ENCODE measurements around the gene JARID2. TPM values are rescaled to one million over a fixed set of nuclear protein-coding genes. Genes with fewer than 3 reads are reported as not detected.

The JARID2 gene
- total RNA-seq, 1 experiment from 2014 or later = 23.6 TPM

GRCh38 chr6:15410126-15410391 is 164.2 kb downstream of the JARID2 start:
- Histone ChIP-seq H3K9ac (ENCODE audit: low read length) (no peak overlapping the region), H3K36me3 (ENCODE audit: control insufficient read depth in 1 of 2, insufficient read depth in 2 of 2, low read length in 2 of 2) (no peaks in the 10 kb centered on the region), H3K27me3 (ENCODE audit: insufficient read depth, low read length) (no peaks in the 10 kb centered on the region), H3K79me2 (ENCODE audit: insufficient read depth, low read length) (peaks cover 40% of the 10 kb centered on the region), H3K4me3 (replicated peaks in 1 of 2; ENCODE audit: low read depth in 1 of 2, low read length in 2 of 2) (no peak overlapping the region), H4K20me1 (ENCODE audit: insufficient read depth) (no peaks in the 10 kb centered on the region), H3K9me2 (ENCODE audit: insufficient read depth) (no peaks in the 10 kb centered on the region), H3K27ac (ENCODE audit: low read depth, low read length) (no peak overlapping the region), H3K9me3 (ENCODE audit: control insufficient read depth in 1 of 2, insufficient read depth in 1 of 2, low read depth in 1 of 2, low read length in 2 of 2) (no peaks in the 10 kb centered on the region), H2AFZ (ENCODE audit: low read depth, low read length, poor library complexity, severe bottlenecking) (no peak overlapping the region), H3K4me1 (ENCODE audit: control insufficient read depth in 1 of 2, insufficient read depth in 2 of 2, low read length in 2 of 2) (no peaks in the 10 kb centered on the region), H3K4me2 (ENCODE audit: low read length) (no peak overlapping the region)
- ChIA-PET POLR2A (no interaction called here), CTCF (no interaction called here), RAD21 (ENCODE audit: low non-redundant PET in 1 of 2, low total read pairs in 2 of 2, uncharacterized antibody in 2 of 2, unreplicated experiment in 2 of 2) (no interaction called here)
- ATAC-seq (no peak), DNase-seq (ENCODE audit: low read depth, low spot score) (no peak)
- TF ChIP-seq SIN3A (IDR thresholded peaks at IDR 0.05; ENCODE audit: low read depth) = no peak
- TF ChIP-seq JUND (IDR thresholded peaks at IDR 0.05) = no peak
- TF ChIP-seq, protein P1, sequence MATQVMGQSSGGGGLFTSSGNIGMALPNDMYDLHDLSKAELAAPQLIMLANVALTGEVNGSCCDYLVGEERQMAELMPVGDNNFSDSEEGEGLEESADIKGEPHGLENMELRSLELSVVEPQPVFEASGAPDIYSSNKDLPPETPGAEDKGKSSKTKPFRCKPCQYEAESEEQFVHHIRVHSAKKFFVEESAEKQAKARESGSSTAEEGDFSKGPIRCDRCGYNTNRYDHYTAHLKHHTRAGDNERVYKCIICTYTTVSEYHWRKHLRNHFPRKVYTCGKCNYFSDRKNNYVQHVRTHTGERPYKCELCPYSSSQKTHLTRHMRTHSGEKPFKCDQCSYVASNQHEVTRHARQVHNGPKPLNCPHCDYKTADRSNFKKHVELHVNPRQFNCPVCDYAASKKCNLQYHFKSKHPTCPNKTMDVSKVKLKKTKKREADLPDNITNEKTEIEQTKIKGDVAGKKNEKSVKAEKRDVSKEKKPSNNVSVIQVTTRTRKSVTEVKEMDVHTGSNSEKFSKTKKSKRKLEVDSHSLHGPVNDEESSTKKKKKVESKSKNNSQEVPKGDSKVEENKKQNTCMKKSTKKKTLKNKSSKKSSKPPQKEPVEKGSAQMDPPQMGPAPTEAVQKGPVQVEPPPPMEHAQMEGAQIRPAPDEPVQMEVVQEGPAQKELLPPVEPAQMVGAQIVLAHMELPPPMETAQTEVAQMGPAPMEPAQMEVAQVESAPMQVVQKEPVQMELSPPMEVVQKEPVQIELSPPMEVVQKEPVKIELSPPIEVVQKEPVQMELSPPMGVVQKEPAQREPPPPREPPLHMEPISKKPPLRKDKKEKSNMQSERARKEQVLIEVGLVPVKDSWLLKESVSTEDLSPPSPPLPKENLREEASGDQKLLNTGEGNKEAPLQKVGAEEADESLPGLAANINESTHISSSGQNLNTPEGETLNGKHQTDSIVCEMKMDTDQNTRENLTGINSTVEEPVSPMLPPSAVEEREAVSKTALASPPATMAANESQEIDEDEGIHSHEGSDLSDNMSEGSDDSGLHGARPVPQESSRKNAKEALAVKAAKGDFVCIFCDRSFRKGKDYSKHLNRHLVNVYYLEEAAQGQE (IDR thresholded peaks at IDR 0.05; ENCODE audit: low read depth) = no peak
- no peak for TF ChIP-seq FOSL1 (IDR thresholded peaks at IDR 0.05; ENCODE audit: low read depth)
- no peak for TF ChIP-seq EZH2phosphoT487 (IDR thresholded peaks at IDR 0.05; ENCODE audit: borderline replicate concordance)
- TF ChIP-seq ZBTB33 (IDR thresholded peaks at IDR 0.05; ENCODE audit: extremely low read depth, insufficient replicate concordance, low read length) = no peak
- TF ChIP-seq, protein P2, sequence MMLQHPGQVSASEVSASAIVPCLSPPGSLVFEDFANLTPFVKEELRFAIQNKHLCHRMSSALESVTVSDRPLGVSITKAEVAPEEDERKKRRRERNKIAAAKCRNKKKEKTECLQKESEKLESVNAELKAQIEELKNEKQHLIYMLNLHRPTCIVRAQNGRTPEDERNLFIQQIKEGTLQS (IDR thresholded peaks at IDR 0.05) = no peak
- TF ChIP-seq, protein P3, sequence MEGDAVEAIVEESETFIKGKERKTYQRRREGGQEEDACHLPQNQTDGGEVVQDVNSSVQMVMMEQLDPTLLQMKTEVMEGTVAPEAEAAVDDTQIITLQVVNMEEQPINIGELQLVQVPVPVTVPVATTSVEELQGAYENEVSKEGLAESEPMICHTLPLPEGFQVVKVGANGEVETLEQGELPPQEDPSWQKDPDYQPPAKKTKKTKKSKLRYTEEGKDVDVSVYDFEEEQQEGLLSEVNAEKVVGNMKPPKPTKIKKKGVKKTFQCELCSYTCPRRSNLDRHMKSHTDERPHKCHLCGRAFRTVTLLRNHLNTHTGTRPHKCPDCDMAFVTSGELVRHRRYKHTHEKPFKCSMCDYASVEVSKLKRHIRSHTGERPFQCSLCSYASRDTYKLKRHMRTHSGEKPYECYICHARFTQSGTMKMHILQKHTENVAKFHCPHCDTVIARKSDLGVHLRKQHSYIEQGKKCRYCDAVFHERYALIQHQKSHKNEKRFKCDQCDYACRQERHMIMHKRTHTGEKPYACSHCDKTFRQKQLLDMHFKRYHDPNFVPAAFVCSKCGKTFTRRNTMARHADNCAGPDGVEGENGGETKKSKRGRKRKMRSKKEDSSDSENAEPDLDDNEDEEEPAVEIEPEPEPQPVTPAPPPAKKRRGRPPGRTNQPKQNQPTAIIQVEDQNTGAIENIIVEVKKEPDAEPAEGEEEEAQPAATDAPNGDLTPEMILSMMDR (IDR thresholded peaks at IDR 0.05 in 2 of 3, conservative IDR thresholded peaks at IDR 0.05 in 1 of 3; ENCODE audit: borderline replicate concordance in 1 of 3, insufficient read depth in 1 of 3, low read depth in 2 of 3, low read length in 2 of 3) = no peak
- intact Hi-C loops (cut with micrococcal nuclease) = no loop called here
- BruUV-seq (replicated peaks) = no TSS peak
